Gastrocnemius medialis (tissue), 4 donors: ENCODE measurements around the gene FGF14.

Source experiments
- POLR2A ChIP-seq, 2 donors: fragments of 450-650 bp; IDR thresholded peaks; one replicate each; pipeline ENCODE4 v1.6.1; 2017; ENCODE audit warnings: antibody characterized with exemption in 2 of 2, mild to moderate bottlenecking in 2 of 2, moderate library complexity in 2 of 2
- TF ChIP-seq, protein P1 (sequence below), 5 experiments: fragments of 450-650 bp in 3 of 5; fragments of 200-600 bp in 2 of 5; sonication (generic) in 2 of 5; IDR thresholded peaks in 4 of 5; conservative IDR thresholded peaks in 1 of 5; 1 replicate in 4 of 5; 2 replicates in 1 of 5; pipeline ENCODE4 v1.5.1; 2016 to 2019; ENCODE audit warnings: antibody characterized with exemption in 5 of 5, mild to moderate bottlenecking in 3 of 5, moderate library complexity in 3 of 5

DNA sequence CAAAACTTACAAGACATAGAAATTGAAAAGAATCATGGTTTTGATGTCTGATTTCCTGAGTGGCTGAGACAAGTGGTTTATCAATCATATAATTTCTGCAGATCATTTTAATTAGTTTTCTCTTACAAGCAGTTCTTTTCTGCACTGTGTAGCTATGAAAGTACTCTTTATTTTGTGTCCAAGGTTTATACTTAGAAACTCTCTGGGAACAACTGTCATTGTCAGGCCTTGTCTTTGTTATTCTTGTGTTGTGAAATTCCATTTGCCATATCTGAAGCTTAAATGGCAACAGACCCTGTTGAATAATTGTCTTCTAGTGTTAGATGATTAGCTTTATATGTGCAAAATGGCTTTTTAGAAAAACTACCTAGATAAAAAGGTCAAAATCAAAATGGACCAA is 312.1 kb downstream of the FGF14 start:
- TF ChIP-seq POLR2A (IDR thresholded peaks at IDR 0.05), result no peak
- TF ChIP-seq, protein P1, sequence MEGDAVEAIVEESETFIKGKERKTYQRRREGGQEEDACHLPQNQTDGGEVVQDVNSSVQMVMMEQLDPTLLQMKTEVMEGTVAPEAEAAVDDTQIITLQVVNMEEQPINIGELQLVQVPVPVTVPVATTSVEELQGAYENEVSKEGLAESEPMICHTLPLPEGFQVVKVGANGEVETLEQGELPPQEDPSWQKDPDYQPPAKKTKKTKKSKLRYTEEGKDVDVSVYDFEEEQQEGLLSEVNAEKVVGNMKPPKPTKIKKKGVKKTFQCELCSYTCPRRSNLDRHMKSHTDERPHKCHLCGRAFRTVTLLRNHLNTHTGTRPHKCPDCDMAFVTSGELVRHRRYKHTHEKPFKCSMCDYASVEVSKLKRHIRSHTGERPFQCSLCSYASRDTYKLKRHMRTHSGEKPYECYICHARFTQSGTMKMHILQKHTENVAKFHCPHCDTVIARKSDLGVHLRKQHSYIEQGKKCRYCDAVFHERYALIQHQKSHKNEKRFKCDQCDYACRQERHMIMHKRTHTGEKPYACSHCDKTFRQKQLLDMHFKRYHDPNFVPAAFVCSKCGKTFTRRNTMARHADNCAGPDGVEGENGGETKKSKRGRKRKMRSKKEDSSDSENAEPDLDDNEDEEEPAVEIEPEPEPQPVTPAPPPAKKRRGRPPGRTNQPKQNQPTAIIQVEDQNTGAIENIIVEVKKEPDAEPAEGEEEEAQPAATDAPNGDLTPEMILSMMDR (IDR thresholded peaks at IDR 0.05 in 4 of 5, conservative IDR thresholded peaks at IDR 0.05 in 1 of 5), result no peak
